ENCODE results near the gene MYO7B. TPM values are rescaled to one million over a fixed set of nuclear protein-coding genes. Genes with fewer than 3 reads are reported as not detected.
A peak's percentile ranks its signal among the peaks of the same experiment; 100 is the strongest.

Gene MYO7B
- total and polyA plus RNA-seq, 9 donors = 0.05 to 0.95 (median 0.25) TPM; not detected in 3

- no peak overlapping the region for H3K4me3 ChIP-seq
- TF ChIP-seq CTCF (IDR thresholded peaks at IDR 0.05) (no peak), POLR2A (IDR thresholded peaks at IDR 0.05) (no peak), EP300 (IDR thresholded peaks at IDR 0.05) (no peak)
- H3K4me1 ChIP-seq (ENCODE audit: insufficient read depth) = no peaks in the 10 kb centered on the region
- H3K27me3 ChIP-seq = no peaks in the 10 kb centered on the region
- no peaks in the 10 kb centered on the region for H3K36me3 ChIP-seq
- H3K9me3 ChIP-seq = no peaks in the 10 kb centered on the region
- H3K27ac ChIP-seq = no peak overlapping the region
- 81 to 85% (median 81%) methylated on average over 14 of the region's 14 CpGs for WGBS, 3 donors
- intact Hi-C loops (cut with DNase I) = no loop called here
- no peak for DNase-seq
Measured at GRCh38 chr2:127563458-127564428, 28.3 kb downstream of the MYO7B start.

GRCh38 chr2:127564429-127565260, 29.2 kb downstream of the MYO7B start:
- WGBS, 3 donors = 85 to 89% (median 88%) methylated on average over 11 of the region's 11 CpGs
- Histone ChIP-seq H3K36me3 (no peaks in the 10 kb centered on the region), H3K9me3 (no peaks in the 10 kb centered on the region), H3K27ac (no peak overlapping the region), H3K27me3 (no peaks in the 10 kb centered on the region), H3K4me1 (ENCODE audit: insufficient read depth) (peaks cover 3% of the 10 kb centered on the region), H3K4me3 (no peak overlapping the region)
- intact Hi-C loops (cut with DNase I) = no loop called here
- TF ChIP-seq CTCF (IDR thresholded peaks at IDR 0.05) (no peak), EP300 (IDR thresholded peaks at IDR 0.05) (no peak), POLR2A (IDR thresholded peaks at IDR 0.05) (no peak)
- DNase-seq = peak in 1 of 5 donors; percentile 4

GRCh38 chr2:127565261-127566138, 30.0 kb downstream of the MYO7B start:
- no peak overlapping the region for H3K27ac ChIP-seq
- H3K36me3 ChIP-seq = no peaks in the 10 kb centered on the region
- peaks cover 5% of the 10 kb centered on the region for H3K4me1 ChIP-seq (ENCODE audit: insufficient read depth)
- H3K4me3 ChIP-seq = no peak overlapping the region
- H3K27me3 ChIP-seq = no peaks in the 10 kb centered on the region
- 93 to 96% (median 93%) methylated on average over 8 to 12 of the region's 12 CpGs for WGBS, 3 donors
- intact Hi-C loops (cut with DNase I) = no loop called here
- no peaks in the 10 kb centered on the region for H3K9me3 ChIP-seq
- DNase-seq = peak in 1 of 5 donors; percentile 15
- no peak for TF ChIP-seq EP300 (IDR thresholded peaks at IDR 0.05)
- TF ChIP-seq CTCF (IDR thresholded peaks at IDR 0.05) = no peak
- no peak for TF ChIP-seq POLR2A (IDR thresholded peaks at IDR 0.05)

GRCh38 chr2:127566139-127566417, 30.6 kb downstream of the MYO7B start:
- DNase-seq = no peak
- H3K36me3 ChIP-seq = no peaks in the 10 kb centered on the region
- TF ChIP-seq CTCF (IDR thresholded peaks at IDR 0.05) (no peak), EP300 (IDR thresholded peaks at IDR 0.05) (no peak), POLR2A (IDR thresholded peaks at IDR 0.05) (no peak)
- WGBS, 3 donors = 94 to 98% (median 96%) methylated on average over 4 to 5 of the region's 5 CpGs
- intact Hi-C loops (cut with DNase I) = no loop called here
- H3K4me1 ChIP-seq (ENCODE audit: insufficient read depth) = peaks cover 5% of the 10 kb centered on the region
- H3K27ac ChIP-seq = no peak overlapping the region
- H3K9me3 ChIP-seq = no peaks in the 10 kb centered on the region
- no peaks in the 10 kb centered on the region for H3K27me3 ChIP-seq
- H3K4me3 ChIP-seq = no peak overlapping the region
